GM23338 (cell line): Measurements from ENCODE around the gene MICAL3. TPM values are rescaled to one million over a fixed set of nuclear protein-coding genes. Genes with fewer than 3 reads are reported as not detected.
A peak's percentile ranks its signal among the peaks of the same experiment; 100 is the strongest.

Experiments used
- ATAC-seq: fragments of 200-7000 bp; cut with Tn5 transposase; 3 replicates; pipeline ENCODE4 v1.9.1; 2020
- DNase-seq: peaks from one replicate; pipeline ENCODE4 v3.0.0-alpha.2; 2015; ENCODE audit warnings: low spot score
- H2AFZ ChIP-seq: fragments of 200-600 bp; sonication (generic); 2 replicates; pipeline ENCODE4 v1.8.0; 2016; ENCODE audit warnings: antibody characterized with exemption, mild to moderate bottlenecking, moderate library complexity
- H3F3A ChIP-seq: fragments of 200-600 bp; sonication (generic); replicated peaks from 2 replicates; pipeline ENCODE4 v1.8.0; 2017; ENCODE audit warnings: antibody characterized with exemption, mixed run types, low read depth
- H3K27ac ChIP-seq: fragments of 200-600 bp; sonication (generic); 2 replicates; pipeline ENCODE4 v1.6.1; 2016; ENCODE audit warnings: low read depth
- H3K27me3 ChIP-seq: fragments of 200-600 bp; sonication (generic); 2 replicates; pipeline ENCODE4 v1.8.0; 2016; ENCODE audit warnings: mild to moderate bottlenecking, mixed run types, moderate library complexity; ENCODE audit not compliant: insufficient read depth
- H3K36me3 ChIP-seq: fragments of 200-600 bp; sonication (generic); 2 replicates; pipeline ENCODE4 v1.8.0; 2016; ENCODE audit warnings: mild to moderate bottlenecking; ENCODE audit not compliant: insufficient read depth
- H3K4me1 ChIP-seq: fragments of 200-600 bp; sonication (generic); 2 replicates; pipeline ENCODE4 v1.8.0; 2016; ENCODE audit warnings: mild to moderate bottlenecking, moderate library complexity; ENCODE audit not compliant: insufficient read depth
- H3K4me2 ChIP-seq: fragments of 200-600 bp; sonication (generic); 2 replicates; pipeline ENCODE4 v1.7.1; 2017; ENCODE audit warnings: mixed run types
- H3K4me3 ChIP-seq: fragments of 200-600 bp; sonication (generic); 2 replicates; pipeline ENCODE4 v1.6.1; 2016; ENCODE audit warnings: mixed run types
- H3K79me2 ChIP-seq: fragments of 200-600 bp; sonication (generic); replicated peaks from 2 replicates; pipeline ENCODE4 v1.8.0; 2017; ENCODE audit warnings: mild to moderate bottlenecking; ENCODE audit not compliant: insufficient read depth
- H3K9me2 ChIP-seq: fragments of 200-600 bp; sonication (generic); 2 replicates; pipeline ENCODE4 v1.8.0; 2017; ENCODE audit not compliant: insufficient read depth
- H4K20me1 ChIP-seq: fragments of 200-600 bp; sonication (generic); replicated peaks from 2 replicates; pipeline ENCODE4 v1.8.0; 2017; ENCODE audit warnings: mild to moderate bottlenecking; ENCODE audit not compliant: insufficient read depth
- H3K27ac Mint-ChIP-seq: 2 replicates; pipeline ENCODE4 v1.8.0; 2020; ENCODE audit warnings: inconsistent platforms, mild to moderate bottlenecking, moderate library complexity, mixed read lengths
- H3K27me3 Mint-ChIP-seq: 3 replicates; pipeline ENCODE4 v1.8.0; 2022; ENCODE audit warnings: low read depth, mild to moderate bottlenecking, moderate library complexity, mixed read lengths, inconsistent platforms; ENCODE audit not compliant: insufficient read depth, poor library complexity
- H3K36me3 Mint-ChIP-seq: 3 replicates; pipeline ENCODE4 v1.8.0; 2021; ENCODE audit warnings: low read depth, mild to moderate bottlenecking, inconsistent platforms, moderate library complexity, mixed read lengths
- H3K4me1 Mint-ChIP-seq: 3 replicates; pipeline ENCODE4 v1.8.0; 2020; ENCODE audit warnings: mild to moderate bottlenecking, inconsistent platforms, mixed read lengths
- H3K4me3 Mint-ChIP-seq: 3 replicates; pipeline ENCODE4 v1.8.0; 2021; ENCODE audit warnings: moderate library complexity, mild to moderate bottlenecking, inconsistent platforms, mixed read lengths
- H3K9me3 Mint-ChIP-seq: 3 replicates; pipeline ENCODE4 v1.8.0; 2020; ENCODE audit warnings: moderate library complexity, mild to moderate bottlenecking, inconsistent platforms, mixed read lengths
- CREB1 ChIP-seq: fragments of 250-450 bp; sonication (Bioruptor Pico); IDR thresholded peaks from 2 replicates; pipeline ENCODE4 v1.5.0; 2020; ENCODE audit warnings: low read depth, mild to moderate bottlenecking, moderate library complexity
- CTCF ChIP-seq, 2 experiments: fragments of 200-600 bp in 1 of 2; sonication (generic) in 1 of 2; conservative IDR thresholded peaks; 2 replicates each; pipeline versions ENCODE4 v1.5.1 to v1.6.1; 2016 to 2017; ENCODE audit warnings: antibody characterized with exemption in 2 of 2, low read depth in 2 of 2, mild to moderate bottlenecking in 2 of 2, moderate library complexity in 1 of 2
- ETS1 ChIP-seq: IDR thresholded peaks from 2 replicates; pipeline ENCODE4 v1.6.1; 2016; ENCODE audit warnings: antibody characterized with exemption
- EZH2 ChIP-seq: fragments of 200-600 bp; sonication (generic); IDR thresholded peaks from one replicate; pipeline ENCODE4 v1.8.0; 2017; ENCODE audit warnings: antibody characterized with exemption, mild to moderate bottlenecking, low read depth; ENCODE audit not compliant: unreplicated experiment
- EZH2phosphoT487 ChIP-seq: fragments of 200-600 bp; sonication (generic); IDR thresholded peaks from one replicate; pipeline ENCODE4 v1.8.1; 2018; ENCODE audit warnings: antibody characterized with exemption; ENCODE audit not compliant: unreplicated experiment
- JUNB ChIP-seq: IDR thresholded peaks from one replicate; pipeline ENCODE4 v1.6.1; 2016; ENCODE audit warnings: antibody characterized with exemption; ENCODE audit not compliant: unreplicated experiment
- NANOG ChIP-seq: IDR thresholded peaks from 2 replicates; pipeline ENCODE4 v1.6.1; 2016; ENCODE audit warnings: antibody characterized with exemption, borderline replicate concordance
- POLR2AphosphoS5 ChIP-seq: IDR thresholded peaks from 2 replicates; pipeline ENCODE4 v1.6.1; 2016; ENCODE audit warnings: antibody characterized with exemption, low read depth
- REST ChIP-seq: IDR thresholded peaks from one replicate; pipeline ENCODE4 v1.6.1; 2018; ENCODE audit warnings: antibody characterized with exemption; ENCODE audit not compliant: unreplicated experiment
- STAT1 ChIP-seq: IDR thresholded peaks from one replicate; pipeline ENCODE4 v1.6.1; 2016; ENCODE audit warnings: antibody characterized with exemption; ENCODE audit not compliant: unreplicated experiment
- ZNF114 ChIP-seq: fragments of 250-450 bp; sonication (Bioruptor Pico); IDR thresholded peaks from 2 replicates; pipeline ENCODE4 v1.5.0; 2020; ENCODE audit warnings: mild to moderate bottlenecking, moderate library complexity
- ZNF331 ChIP-seq: fragments of 250-450 bp; sonication (Bioruptor Pico); IDR thresholded peaks from 2 replicates; pipeline ENCODE4 v1.5.0; 2020; ENCODE audit warnings: low read depth, mild to moderate bottlenecking, moderate library complexity
- ZNF462 ChIP-seq: fragments of 250-450 bp; sonication (Bioruptor Pico); IDR thresholded peaks from 2 replicates; pipeline ENCODE4 v1.5.0; 2020; ENCODE audit warnings: mild to moderate bottlenecking, moderate library complexity
- polyA plus RNA-seq: library from polyadenylated mRNA; unstranded; fragments of >200 nt; fragmentation: Nextera tagmentation; extraction: Ambion mirVana; gene quantifications from 2 replicates; pipeline ENCODE4 v1.2.1, GENCODE V29; 2016
- total RNA-seq: library from RNA; depleted of rRNA; stranded (reverse); fragments of >200 nt; shearing (Covaris generic); gene quantifications from 2 replicates; pipeline ENCODE4 v1.2.3, GENCODE V29; 2014

The MICAL3 gene
- total and polyA plus RNA-seq, 2 experiments from 2014 or later: 10.1 to 33.9 TPM

GRCh38 chr22:17919276-17920144 lies 104.9 kb downstream of the MICAL3 start:
- peak overlapping the region; percentile 4; the same call in 2 of the 3 replicates for H3K4me3 Mint-ChIP-seq
- H3K27ac Mint-ChIP-seq: peak overlapping the region; percentile 50
- peak overlapping the region; percentile 55; the same call in 1 of the 2 replicates for H3K27ac ChIP-seq

More at GRCh38 chr22:17919276-17920144, 104.9 kb downstream of the MICAL3 start:
- TF ChIP-seq CTCF (conservative IDR thresholded peaks at IDR 0.05; ENCODE audit: low read depth in 2 of 2) (no peak), EZH2 (no peak), ETS1 (no peak), CREB1 (CRISPR knock-in tag) (no peak), ZNF462 (CRISPR knock-in tag) (no peak), ZNF331 (no peak), POLR2AphosphoS5 (no peak), EZH2phosphoT487 (no peak), REST (no peak), JUNB (no peak), ZNF114 (no peak), NANOG (no peak), STAT1 (no peak)
- Histone ChIP-seq H3F3A (peaks cover 10% of the 10 kb centered on the region; the same call in 1 of the 2 replicates), H2AFZ (no peak overlapping the region), H3K79me2 (peaks cover 85% of the 10 kb centered on the region), H3K4me3 (peak overlapping the region; percentile 8; the same call in 1 of the 2 replicates), H3K4me2 (peak overlapping the region; percentile 46), H4K20me1 (peaks cover 20% of the 10 kb centered on the region), H3K36me3 (no peaks in the 10 kb centered on the region), H3K9me2 (no peaks in the 10 kb centered on the region; the same call in 1 of the 2 replicates), H3K4me1 (peaks cover 45% of the 10 kb centered on the region), H3K27me3 (no peaks in the 10 kb centered on the region)
- ATAC-seq (no peak; the same call in 2 of the 3 replicates), DNase-seq (peak; percentile 48)
- H3K9me3 Mint-ChIP-seq: no peaks in the 10 kb centered on the region
- no peaks in the 10 kb centered on the region; the same call in 2 of the 3 replicates for H3K36me3 Mint-ChIP-seq
- H3K4me1 Mint-ChIP-seq: peaks cover 47% of the 10 kb centered on the region
- H3K27me3 Mint-ChIP-seq: peaks cover 4% of the 10 kb centered on the region
